GM10266 (cell line): Measurements from ENCODE around the gene CASP7.

Source experiments
- DNase-seq: peaks from one replicate; pipeline ENCODE4 v3.0.0; 2012; ENCODE audit errors: extremely low spot score
- TF ChIP-seq, protein P1 (sequence below): IDR thresholded peaks from 2 replicates; pipeline ENCODE4 v1.5.1; 2012; ENCODE audit warnings: mild to moderate bottlenecking, low read depth; ENCODE audit not compliant: control insufficient read depth, insufficient read depth; ENCODE audit errors: missing control alignments

Gene CASP7

DNA sequence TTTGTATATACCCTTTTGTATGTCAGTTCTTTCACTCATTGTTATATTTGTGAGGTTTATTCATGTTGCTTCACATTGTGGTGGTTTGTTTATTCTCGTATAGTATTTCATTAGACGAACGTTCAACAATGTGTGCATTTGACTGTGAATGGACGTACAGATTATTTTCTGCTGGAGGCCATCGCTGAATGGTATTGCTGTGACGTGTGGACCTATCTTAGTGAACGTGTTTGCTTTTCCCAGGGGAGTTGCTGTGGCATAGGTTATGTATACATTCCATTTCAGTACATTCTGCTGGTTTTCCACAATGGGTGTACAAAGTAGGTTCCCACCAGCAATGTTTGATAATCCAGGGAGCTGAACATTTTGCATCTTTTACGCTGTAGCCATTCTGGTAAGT lies 40.7 kb downstream of the CASP7 start:
- no peak for DNase-seq
- TF ChIP-seq, protein P1, sequence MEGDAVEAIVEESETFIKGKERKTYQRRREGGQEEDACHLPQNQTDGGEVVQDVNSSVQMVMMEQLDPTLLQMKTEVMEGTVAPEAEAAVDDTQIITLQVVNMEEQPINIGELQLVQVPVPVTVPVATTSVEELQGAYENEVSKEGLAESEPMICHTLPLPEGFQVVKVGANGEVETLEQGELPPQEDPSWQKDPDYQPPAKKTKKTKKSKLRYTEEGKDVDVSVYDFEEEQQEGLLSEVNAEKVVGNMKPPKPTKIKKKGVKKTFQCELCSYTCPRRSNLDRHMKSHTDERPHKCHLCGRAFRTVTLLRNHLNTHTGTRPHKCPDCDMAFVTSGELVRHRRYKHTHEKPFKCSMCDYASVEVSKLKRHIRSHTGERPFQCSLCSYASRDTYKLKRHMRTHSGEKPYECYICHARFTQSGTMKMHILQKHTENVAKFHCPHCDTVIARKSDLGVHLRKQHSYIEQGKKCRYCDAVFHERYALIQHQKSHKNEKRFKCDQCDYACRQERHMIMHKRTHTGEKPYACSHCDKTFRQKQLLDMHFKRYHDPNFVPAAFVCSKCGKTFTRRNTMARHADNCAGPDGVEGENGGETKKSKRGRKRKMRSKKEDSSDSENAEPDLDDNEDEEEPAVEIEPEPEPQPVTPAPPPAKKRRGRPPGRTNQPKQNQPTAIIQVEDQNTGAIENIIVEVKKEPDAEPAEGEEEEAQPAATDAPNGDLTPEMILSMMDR = no peak

DNA sequence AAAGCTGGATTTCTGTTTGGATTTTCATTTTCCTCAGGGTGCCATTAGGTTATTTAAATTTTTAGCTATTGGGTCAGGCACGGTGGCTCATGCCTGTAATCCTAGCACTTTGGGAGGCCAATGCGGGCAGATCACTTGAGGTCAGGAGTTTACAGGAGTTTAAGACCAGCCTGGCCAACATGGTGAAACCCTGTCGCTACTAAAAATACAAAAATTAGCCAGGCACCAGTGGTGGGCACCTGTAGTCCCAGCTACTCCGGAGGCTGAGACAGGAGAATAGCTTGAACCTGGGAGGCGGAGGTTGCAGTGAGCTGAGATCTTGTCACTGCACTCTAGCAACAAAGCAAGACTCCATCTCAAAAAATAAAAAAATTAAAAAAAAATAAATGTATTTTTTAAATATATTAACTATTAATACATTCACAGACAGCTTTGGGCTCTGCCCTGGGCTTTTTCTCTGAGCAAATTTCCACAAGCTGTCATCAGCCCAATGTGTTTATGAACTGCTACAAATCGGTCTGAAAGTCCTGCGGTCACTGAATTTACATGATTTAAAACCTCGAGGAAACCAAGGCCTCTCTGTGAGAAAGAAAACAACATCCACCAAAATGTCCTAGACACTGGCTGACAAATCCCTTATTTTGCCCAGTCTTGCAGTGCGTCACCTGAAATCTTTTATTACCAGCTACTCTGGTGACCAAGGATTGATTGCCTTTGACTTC lies 52.6 kb downstream of the CASP7 start:
- TF ChIP-seq, protein P1 = no peak

DNA sequence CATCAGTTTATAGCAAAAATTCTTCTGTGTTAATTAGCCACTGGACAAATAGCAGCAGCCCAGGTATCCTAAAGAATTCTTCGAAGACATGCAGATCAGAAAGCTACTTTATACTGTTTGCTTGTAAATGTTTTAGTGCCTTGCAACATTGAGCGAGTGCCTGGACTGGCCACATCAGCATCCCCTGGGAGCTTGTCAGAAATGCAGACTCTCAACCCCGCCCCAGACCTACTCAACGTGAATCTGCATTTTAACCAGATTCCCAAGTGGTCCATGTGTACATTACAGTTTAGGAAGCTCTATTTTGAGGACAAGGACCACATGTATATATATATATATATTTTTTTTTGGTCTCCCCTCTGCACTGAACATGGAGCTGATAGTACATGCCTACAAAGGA lies 53.3 kb downstream of the CASP7 start:
- no peak for DNase-seq
- TF ChIP-seq, protein P1 = no peak

More for the DNA sequence above, 52.6 kb downstream of the CASP7 start:
- DNase-seq = no peak

DNA sequence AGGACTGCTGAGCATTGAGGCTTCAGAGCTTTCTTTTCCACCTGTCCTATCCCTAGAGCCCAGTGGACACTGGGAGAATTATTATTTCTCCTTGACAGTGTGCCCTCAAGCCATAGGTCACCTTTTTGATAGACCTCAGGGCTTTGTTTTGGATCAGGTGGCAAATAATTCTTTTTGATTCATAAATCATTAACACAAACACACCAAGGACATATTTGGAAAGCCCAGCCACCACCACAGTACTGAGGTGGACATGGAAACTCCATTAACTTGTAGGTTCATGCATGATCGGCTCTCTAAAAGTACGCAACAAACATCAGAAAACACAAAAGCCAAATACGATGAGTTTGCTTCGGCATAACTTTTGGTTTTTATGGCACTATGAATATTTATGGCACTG lies 53.9 kb downstream of the CASP7 start:
- TF ChIP-seq, protein P1 = no peak
- no peak for DNase-seq

DNA sequence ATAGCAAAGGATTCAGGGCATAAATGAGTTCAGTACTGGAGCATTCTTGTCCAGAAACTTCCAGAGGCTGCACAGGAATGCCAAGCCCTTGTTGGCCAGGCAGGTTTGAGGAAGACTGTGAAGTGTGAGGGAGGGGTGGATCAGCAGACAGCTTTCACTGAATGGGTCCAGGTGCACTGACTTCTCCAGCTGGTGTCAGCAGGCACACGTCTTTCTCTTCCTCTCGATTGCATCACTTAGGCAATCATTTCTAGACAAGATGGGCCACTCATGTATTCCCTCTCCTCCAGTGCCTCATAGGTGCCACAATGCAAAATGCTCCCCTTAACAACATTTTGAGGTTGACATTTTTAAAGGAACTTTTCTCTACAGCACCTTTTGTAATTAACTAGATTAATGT lies 56.2 kb downstream of the CASP7 start:
- TF ChIP-seq, protein P1 = no peak
- no peak for DNase-seq

DNA sequence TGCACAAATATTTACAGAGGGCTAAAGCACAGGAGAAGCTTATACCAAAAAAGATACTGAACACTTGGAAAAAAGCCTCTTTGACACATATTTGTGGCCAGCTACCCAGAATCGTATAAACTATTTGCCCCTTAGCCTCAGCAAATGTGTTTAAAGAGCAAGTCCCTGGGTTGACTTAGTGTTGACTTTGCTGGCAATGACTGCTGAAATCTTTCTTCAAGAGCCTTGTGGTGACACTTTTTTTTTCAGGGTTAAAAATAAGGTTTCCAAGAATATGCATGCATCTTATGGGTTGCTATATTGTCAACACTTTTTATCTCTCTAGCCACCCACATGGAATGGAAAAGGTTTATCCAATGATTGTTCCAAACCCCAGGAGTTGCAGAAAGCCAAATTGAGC lies 56.9 kb downstream of the CASP7 start:
- no peak for DNase-seq
- TF ChIP-seq, protein P1 = no peak

DNA sequence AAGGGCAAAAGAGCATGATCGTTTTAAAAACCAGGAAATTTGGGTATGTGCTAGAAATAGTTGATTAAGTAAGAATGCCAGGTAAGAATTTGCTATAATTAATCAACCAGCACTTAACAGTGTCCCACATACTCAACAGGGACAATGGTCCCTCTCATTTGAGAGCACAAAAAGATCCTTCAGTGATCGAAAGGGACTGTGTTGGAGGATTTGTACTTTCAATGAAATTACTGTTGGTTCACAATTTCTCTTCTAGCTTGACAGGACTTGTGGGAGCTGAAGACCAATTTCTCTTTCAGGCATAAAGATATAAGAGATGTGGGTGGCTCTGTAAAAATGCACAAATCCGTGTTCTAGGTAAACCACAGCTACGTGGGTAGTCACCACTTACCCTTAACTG lies 59.3 kb downstream of the CASP7 start:
- TF ChIP-seq, protein P1 = no peak
- no peak for DNase-seq
